Esophagus squamous epithelium (tissue), 4 donors: Measurements from ENCODE around the gene FNDC11.

Experiments
- CTCF ChIP-seq, 6 experiments: fragments of 450-650 bp in 4 of 6; fragments of 200-600 bp in 2 of 6; sonication (generic) in 2 of 6; IDR thresholded peaks; one replicate each; pipeline ENCODE4 v1.5.1; 2016 to 2019; ENCODE audit warnings: antibody characterized with exemption in 6 of 6, mild to moderate bottlenecking in 4 of 6, moderate library complexity in 4 of 6
- POLR2A ChIP-seq, 4 donors: fragments of 450-650 bp; IDR thresholded peaks; one replicate each; pipeline ENCODE4 v1.6.1; 2017; ENCODE audit warnings: antibody characterized with exemption in 4 of 4, mild to moderate bottlenecking in 4 of 4, moderate library complexity in 3 of 4

- TF ChIP-seq CTCF (IDR thresholded peaks at IDR 0.05) (no peak), POLR2A (IDR thresholded peaks at IDR 0.05) (no peak)
These were observed 17.6 kb upstream of the FNDC11 start for GRCh38 chr20:63536241-63536977.
